Measurements from ENCODE around the gene C6orf120. TPM values are rescaled to one million over a fixed set of nuclear protein-coding genes. Genes with fewer than 3 reads are reported as not detected.

Gene C6orf120
- total RNA-seq, 2 experiments from 2014 or later: 14.2 to 16.3 TPM

- Mint-ChIP-seq H3K27ac (no peak overlapping the region), H3K27me3 (no peaks in the 10 kb centered on the region), H3K4me3 (no peak overlapping the region), H3K4me1 (ENCODE audit: low read depth) (peaks cover 5% of the 10 kb centered on the region), H3K9me3 (no peaks in the 10 kb centered on the region), H3K36me3 (ENCODE audit: low read depth) (peaks cover 34% of the 10 kb centered on the region)
- no peak for TF ChIP-seq CTCF (IDR thresholded peaks at IDR 0.05)
- DNase-seq (no peak), ATAC-seq (no peak)
- intact Hi-C loops (cut with micrococcal nuclease): no loop called here
- CTCF ChIA-PET: no interaction called here
- POLR2A ChIA-PET: no interaction called here
Measured at GRCh38 chr6:169668203-169668847, 33.6 kb upstream of the C6orf120 start.

- no peak for DNase-seq
- CTCF ChIA-PET: no interaction called here
- Mint-ChIP-seq H3K4me1 (ENCODE audit: low read depth) (peaks cover 5% of the 10 kb centered on the region), H3K36me3 (ENCODE audit: low read depth) (peaks cover 28% of the 10 kb centered on the region), H3K9me3 (no peaks in the 10 kb centered on the region), H3K27me3 (no peaks in the 10 kb centered on the region), H3K27ac (no peak overlapping the region), H3K4me3 (no peak overlapping the region)
- intact Hi-C loops (cut with micrococcal nuclease): no loop called here
- no peak for ATAC-seq
- POLR2A ChIA-PET: no interaction called here
- TF ChIP-seq CTCF (IDR thresholded peaks at IDR 0.05): no peak
Measured at GRCh38 chr6:169669147-169669546, 32.8 kb upstream of the C6orf120 start.

GRCh38 chr6:169669889-169670288, 32.0 kb upstream of the C6orf120 start:
- ChIA-PET POLR2A (no interaction called here), CTCF (interaction anchor here (1.0 kb wide), 1 partner anchor 23 kb away, joined by 3 read pairs; no protein-coding TSS in a partner anchor)
- DNase-seq: no peak
- no peak for ATAC-seq
- intact Hi-C loops (cut with micrococcal nuclease): no loop called here
- no peak overlapping the region for H3K4me3 Mint-ChIP-seq
- peaks cover 29% of the 10 kb centered on the region for H3K36me3 Mint-ChIP-seq (ENCODE audit: low read depth)
- peaks cover 5% of the 10 kb centered on the region for H3K4me1 Mint-ChIP-seq (ENCODE audit: low read depth)
- H3K27ac Mint-ChIP-seq: no peak overlapping the region
- TF ChIP-seq CTCF (IDR thresholded peaks at IDR 0.05): no peak
- H3K9me3 Mint-ChIP-seq: no peaks in the 10 kb centered on the region
- H3K27me3 Mint-ChIP-seq: no peaks in the 10 kb centered on the region

- ATAC-seq (no peak), DNase-seq (no peak)
- H3K27ac Mint-ChIP-seq: no peak overlapping the region
- peaks cover 32% of the 10 kb centered on the region for H3K36me3 Mint-ChIP-seq (ENCODE audit: low read depth)
- ChIA-PET CTCF (no interaction called here), POLR2A (no interaction called here)
- intact Hi-C loops (cut with micrococcal nuclease): no loop called here
- H3K4me3 Mint-ChIP-seq: no peak overlapping the region
- no peaks in the 10 kb centered on the region for H3K9me3 Mint-ChIP-seq
- H3K27me3 Mint-ChIP-seq: no peaks in the 10 kb centered on the region
- H3K4me1 Mint-ChIP-seq (ENCODE audit: low read depth): peaks cover 5% of the 10 kb centered on the region
- no peak for TF ChIP-seq CTCF (IDR thresholded peaks at IDR 0.05)
Measured at GRCh38 chr6:169671563-169671962, 30.4 kb upstream of the C6orf120 start.

GRCh38 chr6:169675011-169675410, 26.9 kb upstream of the C6orf120 start:
- H3K36me3 Mint-ChIP-seq (ENCODE audit: low read depth): peaks cover 32% of the 10 kb centered on the region
- DNase-seq (no peak), ATAC-seq (no peak)
- POLR2A ChIA-PET: no interaction called here
- intact Hi-C loops (cut with micrococcal nuclease): no loop called here
- no peaks in the 10 kb centered on the region for H3K9me3 Mint-ChIP-seq
- peaks cover 2% of the 10 kb centered on the region for H3K4me1 Mint-ChIP-seq (ENCODE audit: low read depth)
- H3K27ac Mint-ChIP-seq: no peak overlapping the region
- H3K4me3 Mint-ChIP-seq: no peak overlapping the region
- TF ChIP-seq CTCF (IDR thresholded peaks at IDR 0.05): no peak
- no peaks in the 10 kb centered on the region for H3K27me3 Mint-ChIP-seq
- CTCF ChIA-PET: no interaction called here
